Calu3 (cell line): ENCODE measurements around the gene CDK14. TPM values are rescaled to one million over a fixed set of nuclear protein-coding genes. Genes with fewer than 3 reads are reported as not detected.

Experiments used
- BruUV-seq: library from RNA; stranded (reverse); fragments of 400-500 nt; replicated peaks from 2 replicates; lab custom pipeline; 2021; lab: Mats Ljungman, UMichigan
- CTCF ChIA-PET: fragments of 300-600 bp; sonication (Branson Sonifier 250); formaldehyde crosslinking; loops from one replicate; lab custom pipeline; 2022; ENCODE audit warnings: antibody characterized with exemption; lab: Charles Lee
- DNase-seq: peaks from one replicate; pipeline ENCODE4 v3.0.0; 2022
- H3K27ac Mint-ChIP-seq: one replicate; pipeline ENCODE4 v1.8.0; 2022; ENCODE audit warnings: mixed read lengths; ENCODE audit not compliant: unreplicated experiment
- H3K27me3 Mint-ChIP-seq: one replicate; pipeline ENCODE4 v1.8.0; 2022; ENCODE audit warnings: mixed read lengths; ENCODE audit not compliant: unreplicated experiment
- H3K36me3 Mint-ChIP-seq: one replicate; pipeline ENCODE4 v1.8.0; 2022; ENCODE audit warnings: mild to moderate bottlenecking, moderate library complexity, mixed read lengths; ENCODE audit not compliant: insufficient read depth, unreplicated experiment
- H3K4me1 Mint-ChIP-seq: one replicate; pipeline ENCODE4 v1.8.0; 2022; ENCODE audit warnings: mild to moderate bottlenecking, low read depth, mixed read lengths; ENCODE audit not compliant: unreplicated experiment
- H3K4me3 Mint-ChIP-seq: one replicate; pipeline ENCODE4 v1.8.0; 2022; ENCODE audit warnings: mild to moderate bottlenecking, low read depth, moderate library complexity, mixed read lengths; ENCODE audit not compliant: unreplicated experiment
- H3K9me3 Mint-ChIP-seq: one replicate; pipeline ENCODE4 v1.8.0; 2022; ENCODE audit warnings: low read depth, mixed read lengths; ENCODE audit not compliant: unreplicated experiment
- intact Hi-C: fragments of 100-400 bp; cut with micrococcal nuclease; formaldehyde crosslinking; loops from one replicate; pipeline ENCODE4 v1.10.0; 2022; ENCODE audit not compliant: unreplicated experiment
- total RNA-seq: library from RNA; stranded (reverse); gene quantifications from 2 replicates; pipeline ENCODE4 v1.2.3, GENCODE V29; 2022
- TF ChIP-seq, protein P1 (sequence below): fragments of 200-600 bp; IDR thresholded peaks from one replicate; pipeline ENCODE4 v1.8.0; 2022; ENCODE audit warnings: antibody characterized with exemption; ENCODE audit not compliant: unreplicated experiment

The CDK14 gene
- total RNA-seq, 1 experiment from 2014 or later = 29.4 TPM

DNA sequence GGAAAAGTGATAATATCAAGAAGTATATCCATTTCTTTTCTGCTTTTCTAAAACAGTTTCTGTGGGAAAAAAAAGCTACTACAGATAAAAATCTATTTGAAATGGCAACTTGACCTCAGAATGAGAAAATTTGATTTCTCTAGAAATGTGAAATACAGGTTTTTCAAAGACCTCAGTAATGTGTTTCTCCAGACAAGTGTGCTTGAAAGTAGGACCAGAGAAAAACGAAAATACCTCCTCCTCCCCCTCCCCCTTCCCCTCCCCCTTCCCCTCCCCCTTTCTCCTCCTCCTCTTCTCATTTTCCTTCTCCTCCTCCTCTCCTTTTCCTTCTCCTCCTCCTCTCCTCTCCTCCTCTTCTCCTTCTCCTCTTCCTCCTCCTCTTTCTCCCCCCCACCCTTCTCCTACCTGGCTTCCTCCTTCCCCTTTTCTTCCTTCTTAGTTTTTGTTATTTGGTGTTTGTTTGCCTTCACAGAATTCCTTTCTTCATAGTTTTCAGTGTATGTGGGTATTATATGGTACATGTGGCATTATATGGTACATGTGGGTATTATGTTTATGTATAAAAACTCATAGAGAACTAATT lies 179.4 kb downstream of the CDK14 start:
- no peak overlapping the region for H3K4me3 Mint-ChIP-seq
- BruUV-seq = no TSS peak
- TF ChIP-seq, protein P1, sequence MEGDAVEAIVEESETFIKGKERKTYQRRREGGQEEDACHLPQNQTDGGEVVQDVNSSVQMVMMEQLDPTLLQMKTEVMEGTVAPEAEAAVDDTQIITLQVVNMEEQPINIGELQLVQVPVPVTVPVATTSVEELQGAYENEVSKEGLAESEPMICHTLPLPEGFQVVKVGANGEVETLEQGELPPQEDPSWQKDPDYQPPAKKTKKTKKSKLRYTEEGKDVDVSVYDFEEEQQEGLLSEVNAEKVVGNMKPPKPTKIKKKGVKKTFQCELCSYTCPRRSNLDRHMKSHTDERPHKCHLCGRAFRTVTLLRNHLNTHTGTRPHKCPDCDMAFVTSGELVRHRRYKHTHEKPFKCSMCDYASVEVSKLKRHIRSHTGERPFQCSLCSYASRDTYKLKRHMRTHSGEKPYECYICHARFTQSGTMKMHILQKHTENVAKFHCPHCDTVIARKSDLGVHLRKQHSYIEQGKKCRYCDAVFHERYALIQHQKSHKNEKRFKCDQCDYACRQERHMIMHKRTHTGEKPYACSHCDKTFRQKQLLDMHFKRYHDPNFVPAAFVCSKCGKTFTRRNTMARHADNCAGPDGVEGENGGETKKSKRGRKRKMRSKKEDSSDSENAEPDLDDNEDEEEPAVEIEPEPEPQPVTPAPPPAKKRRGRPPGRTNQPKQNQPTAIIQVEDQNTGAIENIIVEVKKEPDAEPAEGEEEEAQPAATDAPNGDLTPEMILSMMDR = no peak

DNA sequence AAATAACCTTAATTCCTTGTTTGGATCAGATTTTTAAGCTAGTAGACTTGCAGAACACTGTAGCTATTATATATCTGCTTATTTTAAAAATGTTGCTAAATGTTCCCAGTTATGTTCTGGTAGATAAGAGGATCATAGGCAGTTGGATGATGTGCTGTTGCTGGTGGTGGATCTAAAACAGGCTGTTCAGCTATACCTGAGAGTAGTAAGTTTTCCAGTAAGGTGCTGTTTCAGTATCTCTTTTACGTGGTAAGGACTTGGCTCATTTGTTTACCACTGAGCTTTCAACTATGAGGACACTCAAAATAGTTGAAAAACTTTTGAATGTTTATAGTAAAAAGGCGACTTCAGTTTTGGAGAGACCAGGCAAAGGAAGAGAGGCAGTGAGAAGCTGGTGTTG lies 180.9 kb downstream of the CDK14 start:
- TF ChIP-seq, protein P1 = no peak
- intact Hi-C loops = no loop called here
- H3K27ac Mint-ChIP-seq = no peak overlapping the region
- H3K9me3 Mint-ChIP-seq = peaks cover 2% of the 10 kb centered on the region
- CTCF ChIA-PET = interaction anchor here (0.7 kb wide), 1 partner anchor 277 kb away, joined by 4 read pairs; no protein-coding TSS in a partner anchor
- H3K36me3 Mint-ChIP-seq = no peaks in the 10 kb centered on the region
- no peak for DNase-seq
- H3K27me3 Mint-ChIP-seq = no peaks in the 10 kb centered on the region
- H3K4me3 Mint-ChIP-seq = no peak overlapping the region
- no peaks in the 10 kb centered on the region for H3K4me1 Mint-ChIP-seq
- BruUV-seq = no TSS peak

More for the DNA sequence above, 179.4 kb downstream of the CDK14 start:
- Mint-ChIP-seq H3K9me3 (peaks cover 7% of the 10 kb centered on the region), H3K27ac (no peak overlapping the region), H3K27me3 (no peaks in the 10 kb centered on the region), H3K36me3 (no peaks in the 10 kb centered on the region), H3K4me1 (no peaks in the 10 kb centered on the region)
- DNase-seq = no peak
- intact Hi-C loops = no loop called here
- CTCF ChIA-PET = interaction anchor here (0.7 kb wide), 1 partner anchor 18 kb away, joined by 3 read pairs; no protein-coding TSS in a partner anchor

DNA sequence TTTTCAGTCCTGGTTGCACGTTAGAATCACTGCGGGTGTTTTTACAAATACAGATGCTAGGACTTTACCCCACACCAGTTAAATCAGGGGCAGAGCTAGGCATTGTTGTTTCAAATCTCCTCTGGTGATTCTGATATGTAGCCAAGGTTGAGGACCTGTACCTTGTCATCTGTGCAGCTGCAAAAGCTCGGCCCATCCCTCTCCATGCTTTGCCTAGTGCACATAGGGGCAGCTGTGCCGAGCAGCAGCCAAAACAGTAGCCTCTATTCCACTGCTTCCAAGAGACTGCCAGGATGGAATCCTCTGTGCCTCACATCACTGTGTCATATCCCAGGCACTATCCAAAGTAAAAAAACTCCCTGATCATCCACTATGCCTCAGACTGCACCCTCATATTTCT lies 181.3 kb downstream of the CDK14 start:
- Mint-ChIP-seq H3K27me3 (no peaks in the 10 kb centered on the region), H3K4me1 (no peaks in the 10 kb centered on the region), H3K4me3 (no peak overlapping the region), H3K27ac (no peak overlapping the region), H3K36me3 (no peaks in the 10 kb centered on the region), H3K9me3 (peaks cover 1% of the 10 kb centered on the region)
- TF ChIP-seq, protein P1 = no peak
- DNase-seq = no peak
- BruUV-seq = no TSS peak
- CTCF ChIA-PET = interaction anchor here (0.7 kb wide), 1 partner anchor 276 kb away, joined by 4 read pairs; no protein-coding TSS in a partner anchor
- intact Hi-C loops = no loop called here

DNA sequence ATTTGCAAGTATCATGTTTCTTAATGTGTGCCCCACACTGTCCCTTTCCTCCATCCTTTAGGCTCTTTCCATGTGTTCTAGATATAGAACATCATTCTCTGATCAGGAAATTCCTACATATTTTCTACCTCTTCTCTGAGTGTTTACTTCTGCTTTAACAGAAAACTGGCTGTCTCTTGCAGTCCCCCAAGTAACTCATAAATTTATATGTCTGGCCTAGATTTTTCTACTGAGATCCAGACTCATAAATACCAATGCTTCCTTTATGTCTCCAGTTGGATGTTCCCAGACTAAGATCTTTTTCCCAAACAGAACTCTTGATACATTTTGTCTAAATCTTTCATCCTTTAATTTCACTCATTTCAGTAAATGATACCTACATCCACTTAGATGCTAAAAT lies 181.8 kb downstream of the CDK14 start:
- CTCF ChIA-PET = no interaction called here
- TF ChIP-seq, protein P1 = no peak
- Mint-ChIP-seq H3K36me3 (no peaks in the 10 kb centered on the region), H3K27me3 (no peaks in the 10 kb centered on the region), H3K9me3 (no peaks in the 10 kb centered on the region), H3K4me3 (no peak overlapping the region), H3K27ac (no peak overlapping the region), H3K4me1 (no peaks in the 10 kb centered on the region)
- no TSS peak for BruUV-seq
- DNase-seq = no peak
- intact Hi-C loops = no loop called here
